ENCODE results near the gene IGFBP6.
A peak's percentile ranks its signal among the peaks of the same experiment; 100 is the strongest.

IGFBP6 gene, protein sequence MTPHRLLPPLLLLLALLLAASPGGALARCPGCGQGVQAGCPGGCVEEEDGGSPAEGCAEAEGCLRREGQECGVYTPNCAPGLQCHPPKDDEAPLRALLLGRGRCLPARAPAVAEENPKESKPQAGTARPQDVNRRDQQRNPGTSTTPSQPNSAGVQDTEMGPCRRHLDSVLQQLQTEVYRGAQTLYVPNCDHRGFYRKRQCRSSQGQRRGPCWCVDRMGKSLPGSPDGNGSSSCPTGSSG

DNA sequence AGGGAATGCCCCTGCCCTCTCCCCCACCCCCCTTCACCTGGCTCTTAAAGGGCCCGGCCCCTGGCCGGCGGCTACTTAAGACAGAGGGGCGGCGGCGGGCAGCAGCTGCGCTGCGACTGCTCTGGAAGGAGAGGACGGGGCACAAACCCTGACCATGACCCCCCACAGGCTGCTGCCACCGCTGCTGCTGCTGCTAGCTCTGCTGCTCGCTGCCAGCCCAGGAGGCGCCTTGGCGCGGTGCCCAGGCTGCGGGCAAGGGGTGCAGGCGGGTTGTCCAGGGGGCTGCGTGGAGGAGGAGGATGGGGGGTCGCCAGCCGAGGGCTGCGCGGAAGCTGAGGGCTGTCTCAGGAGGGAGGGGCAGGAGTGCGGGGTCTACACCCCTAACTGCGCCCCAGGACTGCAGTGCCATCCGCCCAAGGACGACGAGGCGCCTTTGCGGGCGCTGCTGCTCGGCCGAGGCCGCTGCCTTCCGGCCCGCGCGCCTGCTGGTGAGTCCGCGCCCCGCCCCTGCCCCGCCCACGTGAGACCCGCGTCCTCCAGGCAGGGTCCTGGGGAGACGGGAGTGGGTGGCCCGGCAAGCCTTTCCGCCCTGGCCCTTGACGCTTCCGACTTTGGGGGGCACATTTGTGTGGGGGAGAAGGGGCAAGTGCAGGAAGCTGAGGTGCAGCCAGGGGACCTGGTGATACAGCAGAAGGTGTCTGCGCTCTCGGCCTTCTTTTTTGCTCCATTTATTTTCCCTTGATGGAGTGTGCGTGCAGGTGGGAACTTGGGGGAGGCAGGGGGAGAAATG is at the start of gene IGFBP6:
Gene IGFBP6, plus strand, starts transcription at position 104 of the 790 bp plus-strand sequence. Its CDS starts 51 bp downstream, at position 155.
- peak; percentile 59 for DNase-seq

DNA sequence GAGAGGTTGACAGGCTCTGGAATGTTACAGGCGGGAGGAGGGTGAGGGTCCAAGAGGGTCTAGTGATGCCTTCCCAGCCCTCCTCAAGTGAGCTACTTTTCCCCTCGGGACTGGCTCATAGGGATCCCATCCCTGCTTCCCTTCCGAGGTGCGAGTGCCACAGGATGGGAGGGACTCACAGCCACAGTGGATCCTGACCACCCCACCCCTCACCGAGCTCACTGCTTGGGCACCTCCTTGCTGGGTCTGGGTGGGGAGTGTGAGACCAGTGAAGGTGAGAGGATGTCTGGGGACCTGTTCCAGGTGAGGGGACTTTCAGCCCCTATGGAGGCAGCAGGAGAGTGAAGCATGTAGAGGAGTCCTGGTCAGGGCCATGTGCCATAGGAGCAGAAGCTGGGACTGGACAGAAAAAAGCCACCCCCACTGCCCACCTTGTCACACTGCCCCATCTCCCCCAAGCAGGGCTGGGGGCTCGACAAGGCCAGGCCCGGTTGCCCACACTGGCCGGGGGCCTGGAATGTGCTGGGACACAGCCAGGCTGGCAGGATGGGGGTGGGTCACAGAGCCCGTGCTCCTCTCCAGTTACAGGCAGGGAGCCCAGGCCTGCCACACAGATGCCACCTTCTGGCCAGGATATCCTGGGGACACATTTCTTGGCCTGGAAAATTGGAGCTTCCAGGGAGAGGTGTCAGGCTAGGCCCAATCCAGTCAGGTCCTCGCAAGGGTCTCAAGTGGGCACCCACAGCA is 49.3 kb upstream of the IGFBP6 start:
- no peak for DNase-seq

DNA sequence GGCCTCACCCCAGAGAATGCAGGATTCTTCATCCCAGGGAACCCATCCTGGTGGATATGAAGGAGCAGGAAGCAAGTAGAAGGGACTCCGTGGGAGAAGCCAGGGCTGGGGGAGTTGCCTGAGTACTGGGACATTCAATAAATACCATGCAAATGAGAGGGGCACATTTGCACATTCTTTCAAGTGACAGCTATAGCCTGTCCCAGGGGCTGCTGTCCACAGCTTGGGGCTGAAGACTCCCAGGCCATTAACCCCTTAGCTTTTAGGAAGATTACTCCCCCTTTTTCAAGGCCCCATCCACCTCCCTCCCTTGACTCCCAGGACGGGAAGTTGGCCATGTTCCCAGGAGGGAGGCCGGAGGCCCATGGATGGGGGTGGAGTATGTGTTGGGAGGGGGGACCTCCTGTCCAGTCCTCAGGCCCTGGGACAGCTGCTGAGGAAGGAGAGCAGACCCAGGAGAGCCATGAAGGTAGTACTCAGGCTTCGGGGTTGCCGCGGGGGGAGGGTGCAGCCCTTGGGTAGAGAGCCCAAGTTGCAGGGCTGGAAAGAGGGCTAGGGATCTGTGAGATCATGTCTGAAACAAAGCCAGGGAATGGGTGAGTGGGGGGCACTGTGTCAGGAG is 48.6 kb upstream of the IGFBP6 start:
- no peak for DNase-seq

- DNase-seq: no peak
Measured at GRCh38 chr12:53049571-53050318, 47.7 kb upstream of the IGFBP6 start, which contains the start of gene TNS2. TNS2 (plus strand) TSS chr12:53050065; CDS start chr12:53050186, 121 bp downstream.

DNA sequence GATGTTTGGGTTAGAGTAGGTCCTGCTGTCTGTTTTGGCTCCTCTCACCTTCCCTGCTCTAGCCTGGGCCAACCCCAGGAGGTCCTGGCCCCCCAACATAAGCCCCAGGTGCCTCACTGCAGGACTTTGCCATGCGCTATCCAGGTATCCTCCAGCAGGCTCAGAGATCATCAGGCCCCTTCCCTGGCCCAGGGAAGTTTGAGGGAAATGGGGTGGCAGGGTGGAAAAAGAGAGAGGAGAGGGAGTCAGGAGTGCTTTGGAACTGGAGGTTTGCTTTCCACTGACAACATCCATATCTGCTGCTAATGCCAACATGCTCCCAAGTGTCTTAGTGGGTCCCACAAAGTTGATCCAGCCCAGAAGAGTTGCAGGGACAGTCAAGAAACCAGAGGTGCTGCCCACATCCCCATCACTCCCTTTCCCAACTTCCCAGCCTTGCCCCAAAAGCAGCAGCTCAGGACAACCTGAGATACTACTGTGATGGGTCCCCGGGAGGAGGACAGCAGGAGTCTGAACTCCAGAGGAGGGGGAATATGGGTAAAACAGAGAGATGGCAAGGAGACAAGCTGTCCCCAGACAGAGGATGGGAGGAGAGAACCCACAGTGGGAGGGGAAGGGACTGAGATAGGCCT is 46.9 kb upstream of the IGFBP6 start:
- no peak for DNase-seq

DNA sequence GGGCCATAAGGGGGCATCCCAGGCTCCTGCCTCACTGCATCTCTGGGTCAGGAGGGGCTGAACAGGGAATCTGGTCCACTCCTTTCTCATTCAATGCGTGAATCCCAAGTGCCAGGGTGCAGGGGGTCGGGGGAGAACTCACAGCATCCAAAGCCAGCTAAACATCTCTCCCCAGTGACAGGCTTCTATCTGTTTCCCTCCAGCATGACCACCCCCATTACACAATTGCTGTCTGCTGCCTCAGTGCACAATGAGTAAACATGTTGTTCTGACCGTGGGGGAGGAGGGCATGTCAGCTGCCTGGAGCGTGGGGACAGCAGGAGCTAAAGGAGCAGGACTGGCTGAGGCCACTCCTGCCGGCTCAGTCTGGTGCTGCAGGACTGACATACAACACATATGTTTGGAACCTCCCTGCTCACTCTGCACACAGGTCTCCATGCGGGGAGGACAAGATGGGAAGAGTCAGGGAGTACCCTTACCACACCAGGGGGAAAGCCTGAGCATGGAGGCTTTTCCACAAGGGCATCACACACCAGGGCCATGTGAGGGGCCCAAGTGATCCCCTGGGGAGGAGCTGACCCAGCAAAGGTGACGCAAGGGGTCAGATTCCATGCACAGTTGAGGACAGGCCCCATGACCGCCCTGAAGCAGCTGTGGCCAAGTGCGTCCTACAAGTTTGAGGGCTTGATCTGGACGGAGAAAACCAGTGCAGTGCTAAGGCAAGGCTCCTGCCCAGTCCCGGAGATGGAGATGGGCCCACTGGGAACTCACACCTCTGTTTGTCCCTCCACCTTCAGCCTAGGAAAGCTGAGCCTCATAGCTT is 46.2 kb upstream of the IGFBP6 start:
- no peak for DNase-seq

- no peak for DNase-seq
Measured at GRCh38 chr12:53051881-53052412, 45.5 kb upstream of the IGFBP6 start.

- no peak for DNase-seq
Measured at GRCh38 chr12:53052419-53053217, 44.8 kb upstream of the IGFBP6 start.

DNA sequence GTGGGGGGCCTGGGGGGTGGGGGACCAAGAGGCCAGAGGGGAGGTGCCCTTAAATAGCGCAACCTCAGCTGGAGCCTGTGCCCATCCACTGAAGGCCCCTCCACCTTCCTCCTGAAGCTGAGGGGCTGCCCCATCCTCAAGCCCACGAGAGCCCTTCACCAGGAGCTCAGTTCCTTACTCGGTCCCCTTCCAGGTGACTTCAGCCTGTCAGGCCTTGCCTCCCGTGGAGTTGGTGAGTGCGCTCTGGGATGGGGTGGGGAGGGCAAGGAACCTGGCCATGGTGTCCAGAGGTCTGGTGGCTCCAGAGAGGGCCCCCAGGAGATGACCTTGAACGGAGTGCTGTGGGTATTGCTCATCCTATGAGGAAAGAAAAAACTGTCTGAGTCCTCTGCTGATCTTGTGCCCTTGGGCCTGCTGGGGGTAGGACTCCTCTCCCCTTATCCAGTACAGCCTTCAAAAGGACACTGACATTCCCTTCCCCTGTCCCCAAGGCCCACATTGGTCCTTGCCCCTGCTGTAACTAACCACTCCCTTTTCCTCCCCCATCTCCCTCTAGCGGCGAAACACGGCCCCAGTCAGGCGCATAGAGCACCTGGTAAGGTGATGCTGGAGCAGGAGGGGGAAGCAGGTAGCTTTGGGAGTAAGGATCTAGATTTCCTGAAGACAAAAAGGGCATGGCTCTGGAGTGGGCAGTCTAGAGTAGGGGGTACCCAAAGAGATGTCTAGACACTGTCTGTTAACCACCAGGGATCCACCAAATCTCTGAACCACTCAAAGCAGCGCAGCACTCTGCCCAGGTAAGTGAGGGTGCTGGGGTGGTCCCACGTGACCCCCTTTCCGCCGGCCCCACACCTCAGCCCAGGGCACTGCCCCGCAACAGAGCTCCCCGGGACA is 44.0 kb upstream of the IGFBP6 start:
- peak; percentile 74 for DNase-seq

GRCh38 chr12:53054112-53054878 is 43.2 kb upstream of the IGFBP6 start:
- peak; percentile 95 for DNase-seq

DNA sequence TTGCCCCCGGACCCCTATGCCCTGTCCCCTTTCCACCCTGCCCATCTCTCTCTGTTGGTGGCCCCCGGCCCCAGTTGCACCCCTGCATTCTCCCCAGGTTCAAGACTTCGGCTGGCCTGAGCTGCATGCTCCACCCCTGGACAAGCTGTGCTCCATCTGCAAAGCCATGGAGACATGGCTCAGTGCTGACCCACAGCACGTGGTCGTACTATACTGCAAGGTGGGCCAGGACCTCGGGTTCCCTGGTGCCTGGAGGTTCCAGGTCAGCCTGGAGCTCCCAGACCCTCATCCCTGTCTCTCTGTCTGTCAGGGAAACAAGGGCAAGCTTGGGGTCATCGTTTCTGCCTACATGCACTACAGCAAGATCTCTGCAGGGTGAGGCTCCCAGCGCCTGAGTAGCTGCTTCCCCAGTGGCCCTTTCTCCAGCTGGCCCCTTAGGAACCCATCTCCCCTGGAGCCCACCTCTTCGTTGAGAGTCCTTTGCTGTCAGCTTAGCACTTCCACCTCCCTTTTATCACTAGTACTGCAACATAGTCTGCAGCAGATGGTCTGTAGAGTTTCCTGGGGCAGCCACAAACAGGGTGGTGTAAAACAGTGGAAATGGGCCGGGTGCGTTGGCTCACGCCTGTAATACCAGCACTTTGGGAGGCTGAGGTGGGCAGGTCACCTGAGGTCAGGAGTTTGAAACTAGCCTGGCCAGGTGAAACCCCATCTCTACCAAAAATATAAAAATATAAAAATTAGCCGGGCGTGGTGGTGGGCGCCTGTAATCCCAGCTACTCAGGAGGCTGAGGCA is 41.8 kb upstream of the IGFBP6 start:
- no peak for DNase-seq

DNA sequence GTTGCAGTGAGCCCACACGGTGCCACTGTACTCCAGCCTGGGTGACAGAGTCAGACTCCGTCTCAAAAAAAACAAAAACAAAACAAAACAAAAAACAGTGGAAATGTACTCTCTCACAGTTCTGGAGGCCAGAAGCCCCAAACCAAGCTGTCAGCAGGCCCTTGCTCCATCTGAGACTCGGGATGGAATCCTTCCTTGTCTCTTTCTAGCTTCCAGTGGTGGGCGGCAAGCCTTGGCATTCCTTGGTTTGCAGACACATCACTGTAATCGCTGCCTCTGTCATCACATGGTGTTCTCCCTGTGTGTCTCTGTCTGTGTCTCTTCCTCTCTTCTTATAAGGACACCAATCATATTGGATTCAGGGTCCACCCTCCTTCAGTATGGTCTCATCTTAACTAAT is 41.2 kb upstream of the IGFBP6 start:
- DNase-seq: no peak

DNA sequence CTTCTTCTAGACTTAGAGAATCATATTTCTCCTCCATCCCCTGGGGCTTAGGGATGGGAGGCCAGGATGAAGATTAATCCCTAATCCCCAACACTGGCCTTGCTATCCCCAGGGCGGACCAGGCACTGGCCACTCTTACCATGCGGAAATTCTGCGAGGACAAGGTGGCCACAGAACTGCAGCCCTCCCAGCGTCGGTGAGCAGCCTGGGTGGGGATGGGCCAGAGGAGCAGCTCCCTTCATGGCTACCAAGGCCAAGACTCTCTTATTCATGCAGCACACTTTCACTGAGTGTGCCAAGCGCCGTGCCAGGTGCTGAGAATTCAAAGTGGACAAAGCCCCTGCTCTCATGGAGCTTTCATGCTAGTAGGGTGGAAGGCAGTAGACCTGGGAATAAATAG is 40.6 kb upstream of the IGFBP6 start:
- no peak for DNase-seq

DNA sequence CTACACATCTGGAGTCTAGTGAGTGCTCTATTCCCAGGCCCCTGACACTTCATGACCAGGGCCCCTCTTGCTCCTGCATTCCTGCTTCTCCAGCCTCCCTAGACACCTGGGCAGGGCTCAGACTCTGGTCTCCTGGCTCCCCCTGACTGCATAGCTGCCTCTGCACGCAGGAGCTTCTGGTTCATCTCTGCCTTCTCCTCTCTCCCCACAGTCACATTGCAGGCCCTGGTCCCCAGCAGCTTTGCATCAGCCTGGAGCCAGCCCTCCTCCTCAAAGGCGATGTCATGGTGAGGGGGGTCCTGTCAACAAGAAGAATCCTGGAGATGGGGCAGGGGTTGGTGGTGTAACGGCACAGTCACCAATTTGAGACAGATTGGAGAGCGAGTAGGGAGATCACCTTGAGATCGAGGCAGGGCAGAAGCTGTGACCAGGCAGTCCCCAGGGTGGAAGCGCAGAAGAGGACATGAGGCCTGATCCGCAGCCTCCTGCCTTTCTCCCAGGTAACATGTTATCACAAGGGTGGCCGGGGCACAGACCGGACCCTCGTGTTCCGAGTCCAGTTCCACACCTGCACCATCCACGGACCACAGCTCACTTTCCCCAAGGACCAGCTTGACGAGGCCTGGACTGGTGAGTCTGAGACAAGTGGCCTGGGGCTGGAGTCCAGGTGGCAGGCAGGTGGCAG is 39.5 kb upstream of the IGFBP6 start:
- no peak for DNase-seq

GRCh38 chr12:53058674-53059433 is 38.6 kb upstream of the IGFBP6 start:
- no peak for DNase-seq

Data from CD4-positive, alpha-beta T cell treated with Interleukin-17A for 1 hour (primary cell).